Ectodermal cell (in vitro differentiated cells): Measurements from ENCODE around the gene IRAK1BP1.
"Not testable (repeated sequence)": the region's sequence is repeated elsewhere in the genome, so short reads cannot be mapped to it uniquely, and the experiment has no call there.

Experiments used
- H3K27ac ChIP-seq: 2 replicates; pipeline ENCODE4 v1.7.0; 2013; ENCODE audit warnings: mild to moderate bottlenecking, low read depth, low read length; ENCODE audit not compliant: insufficient read depth, poor library complexity, severe bottlenecking
- H3K27me3 ChIP-seq: 2 replicates; pipeline ENCODE4 v1.7.0; 2013; ENCODE audit warnings: mild to moderate bottlenecking, low read length; ENCODE audit not compliant: insufficient read depth, control insufficient read depth, poor library complexity, severe bottlenecking
- H3K36me3 ChIP-seq: one replicate; pipeline ENCODE4 v1.7.0; 2013; ENCODE audit warnings: low read length; ENCODE audit not compliant: control insufficient read depth, insufficient read depth
- H3K4me1 ChIP-seq: one replicate; pipeline ENCODE4 v1.7.0; 2013; ENCODE audit warnings: low read length; ENCODE audit not compliant: control insufficient read depth, insufficient read depth
- H3K4me3 ChIP-seq: 2 replicates; pipeline ENCODE4 v1.7.0; 2013; ENCODE audit warnings: low read depth, low read length, control low read depth; ENCODE audit not compliant: insufficient read depth
- H3K9me3 ChIP-seq: 2 replicates; pipeline ENCODE4 v1.7.0; 2013; ENCODE audit warnings: mild to moderate bottlenecking, low read length, moderate library complexity; ENCODE audit not compliant: control insufficient read depth
- WGBS, 2 experiments: methylation state at CpG; one replicate each; pipeline ENCODE4 v1.1.7; 2013; ENCODE audit warnings: missing lambda C conversion rate in 2 of 2; 5-methylcytosine and 5-hydroxymethylcytosine counted together

IRAK1BP1 gene

DNA sequence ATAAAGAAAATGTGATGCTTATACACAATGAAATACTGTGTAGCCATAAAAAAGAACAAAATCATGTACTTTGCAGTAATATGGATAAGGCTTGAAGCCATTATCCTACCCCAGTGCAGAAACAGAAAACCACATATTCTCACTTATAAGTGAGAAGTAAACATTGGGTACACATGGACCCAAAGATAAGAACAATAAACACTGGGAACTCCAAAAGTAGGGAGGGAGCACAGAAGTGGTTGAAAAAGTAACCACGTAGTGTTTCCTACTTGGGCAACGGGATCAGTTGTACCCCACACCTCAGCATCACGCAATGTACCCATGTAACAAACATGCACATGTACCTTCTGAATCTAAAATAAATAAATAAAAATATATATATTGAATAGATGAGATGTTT, 8.2 kb downstream of the IRAK1BP1 start:
- Histone ChIP-seq H3K9me3 (peaks cover 2% of the 10 kb centered on the region), H3K36me3 (peaks cover 24% of the 10 kb centered on the region)
- WGBS, 2 experiments, result 86 to 87% methylated on average over 1 to 3 of the region's 3 CpGs

DNA sequence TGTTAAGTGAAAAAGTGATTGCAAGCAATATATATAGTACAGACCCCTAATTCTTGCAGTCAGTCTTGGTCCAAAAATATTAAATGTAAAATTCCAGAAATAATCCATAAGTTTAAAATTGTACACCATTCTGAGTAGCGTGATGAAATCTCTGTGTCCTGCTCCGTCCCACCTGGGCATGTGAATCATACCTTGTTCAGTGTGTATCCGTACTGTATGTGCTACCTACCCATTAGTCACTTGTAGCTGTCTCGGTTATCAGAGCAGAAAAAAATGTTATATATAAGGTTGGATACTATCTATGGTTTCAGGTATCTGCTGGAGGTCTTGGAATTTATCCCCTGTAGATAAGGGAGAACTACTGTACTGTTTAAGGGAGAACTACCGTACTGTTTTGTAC, 16.3 kb downstream of the IRAK1BP1 start:
- 94 to 99% methylated on average over 4 to 5 of the region's 5 CpGs for WGBS, 2 experiments
- H3K36me3 ChIP-seq, result no peaks in the 10 kb centered on the region

More for the DNA sequence above, 8.2 kb downstream of the IRAK1BP1 start:
- Histone ChIP-seq H3K27me3 (no peaks in the 10 kb centered on the region), H3K4me3 (no peak overlapping the region), H3K27ac (no peak overlapping the region), H3K4me1 (no peaks in the 10 kb centered on the region)

DNA sequence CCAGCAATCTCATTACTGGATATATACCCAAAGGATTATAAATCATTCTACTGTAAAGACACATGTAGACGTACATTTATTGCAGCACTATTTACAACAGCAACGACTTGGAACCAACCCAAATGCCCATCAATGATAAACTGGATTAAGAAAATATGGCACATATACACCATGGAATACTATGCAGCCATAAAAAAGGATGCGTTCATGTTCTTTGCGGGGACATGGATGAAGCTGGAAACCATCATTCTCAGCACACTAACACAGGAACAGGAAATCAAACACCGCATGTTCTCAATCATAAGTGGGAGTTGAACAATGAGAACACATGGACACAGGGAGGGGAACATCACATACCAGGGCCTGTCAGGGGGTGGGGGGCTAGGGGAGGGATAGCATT, 22.6 kb downstream of the IRAK1BP1 start:
- H3K4me1 ChIP-seq, H3K27ac ChIP-seq, H3K36me3 ChIP-seq, H3K27me3 ChIP-seq, H3K4me3 ChIP-seq, H3K9me3 ChIP-seq: not testable (repeated sequence)
- 89 to 97% methylated on average over 5 of the region's 5 CpGs for WGBS, 2 experiments

More for the DNA sequence above, 16.3 kb downstream of the IRAK1BP1 start:
- H3K4me3 ChIP-seq, result no peak overlapping the region
- no peaks in the 10 kb centered on the region for H3K9me3 ChIP-seq
- H3K27ac ChIP-seq, result no peak overlapping the region
- no peaks in the 10 kb centered on the region for H3K4me1 ChIP-seq
- no peaks in the 10 kb centered on the region for H3K27me3 ChIP-seq

DNA sequence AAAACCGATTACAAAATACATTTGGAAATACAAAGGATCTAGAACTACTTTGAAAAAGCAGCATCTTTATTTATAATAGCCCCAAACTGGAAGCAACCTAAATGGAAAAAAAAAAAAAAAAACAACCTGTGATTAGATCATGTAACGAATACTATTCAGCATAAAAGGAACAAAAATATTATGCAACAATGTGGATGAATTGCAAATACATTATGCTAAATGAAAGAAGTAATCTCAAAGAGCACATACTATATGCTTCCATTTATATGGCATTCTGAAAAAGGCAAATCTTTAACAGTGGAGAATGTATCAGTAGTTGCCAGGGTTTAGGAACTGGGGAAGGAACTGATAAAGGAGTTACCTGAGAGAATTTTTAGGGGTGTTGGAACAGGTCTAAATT, 28.9 kb downstream of the IRAK1BP1 start:
- no peak overlapping the region for H3K4me3 ChIP-seq
- H3K27ac ChIP-seq, result no peak overlapping the region
- no peaks in the 10 kb centered on the region for H3K9me3 ChIP-seq
- 92% methylated on average over 1 of the region's 2 CpGs for WGBS, 2 experiments
- no peaks in the 10 kb centered on the region for H3K4me1 ChIP-seq
- H3K27me3 ChIP-seq, result no peaks in the 10 kb centered on the region
- H3K36me3 ChIP-seq, result no peaks in the 10 kb centered on the region

DNA sequence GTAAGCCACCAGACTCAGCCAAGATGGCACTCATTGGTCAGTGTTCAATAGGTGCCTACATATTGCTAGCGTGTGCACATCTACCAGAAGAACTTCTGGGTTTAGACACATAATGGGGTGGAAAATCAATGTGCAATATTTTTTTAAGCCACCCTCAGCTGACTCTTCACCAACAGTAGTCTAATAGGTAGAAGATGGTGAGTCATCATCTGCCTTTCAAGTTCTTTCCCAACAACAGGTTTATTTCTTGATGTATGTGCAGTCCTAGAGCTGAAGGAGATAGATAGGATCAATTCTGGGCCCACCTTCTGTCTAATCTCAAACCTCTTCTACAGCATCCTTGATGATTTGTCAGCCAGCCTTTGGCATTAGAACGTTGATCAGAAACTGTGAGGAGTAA, 41.3 kb downstream of the IRAK1BP1 start:
- no peaks in the 10 kb centered on the region for H3K4me1 ChIP-seq
- no peaks in the 10 kb centered on the region for H3K9me3 ChIP-seq
- peaks cover 26% of the 10 kb centered on the region for H3K27me3 ChIP-seq
- H3K4me3 ChIP-seq, result no peak overlapping the region
- H3K36me3 ChIP-seq, result no peaks in the 10 kb centered on the region
- H3K27ac ChIP-seq, result no peak overlapping the region
- 92 to 100% methylated on average over 2 of the region's 2 CpGs for WGBS, 2 experiments

DNA sequence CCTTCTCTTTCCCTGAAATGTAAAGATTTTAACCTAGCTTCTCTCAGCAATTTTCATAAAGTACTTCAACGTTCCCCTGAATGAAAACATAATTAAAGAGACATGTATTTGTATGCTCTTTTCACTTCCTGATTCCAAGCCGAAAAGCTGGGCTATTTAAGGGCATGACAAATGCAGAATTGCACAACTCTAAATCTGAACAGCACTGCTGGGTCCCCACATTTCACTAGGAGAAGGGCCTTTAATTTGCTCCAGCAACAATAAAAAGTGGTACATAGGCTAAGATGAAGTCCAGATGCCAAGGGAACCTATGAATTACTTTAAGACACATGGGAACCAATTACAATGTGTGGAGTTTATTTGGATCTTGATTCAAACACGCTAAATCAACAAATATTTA, 42.0 kb downstream of the IRAK1BP1 start:
- H3K4me3 ChIP-seq, result no peak overlapping the region
- H3K27me3 ChIP-seq, result peaks cover 26% of the 10 kb centered on the region
- no peaks in the 10 kb centered on the region for H3K36me3 ChIP-seq
- no peaks in the 10 kb centered on the region for H3K9me3 ChIP-seq
- H3K4me1 ChIP-seq, result no peaks in the 10 kb centered on the region
- 92 to 98% methylated on average over 2 to 3 of the region's 3 CpGs for WGBS, 2 experiments
- H3K27ac ChIP-seq, result no peak overlapping the region

DNA sequence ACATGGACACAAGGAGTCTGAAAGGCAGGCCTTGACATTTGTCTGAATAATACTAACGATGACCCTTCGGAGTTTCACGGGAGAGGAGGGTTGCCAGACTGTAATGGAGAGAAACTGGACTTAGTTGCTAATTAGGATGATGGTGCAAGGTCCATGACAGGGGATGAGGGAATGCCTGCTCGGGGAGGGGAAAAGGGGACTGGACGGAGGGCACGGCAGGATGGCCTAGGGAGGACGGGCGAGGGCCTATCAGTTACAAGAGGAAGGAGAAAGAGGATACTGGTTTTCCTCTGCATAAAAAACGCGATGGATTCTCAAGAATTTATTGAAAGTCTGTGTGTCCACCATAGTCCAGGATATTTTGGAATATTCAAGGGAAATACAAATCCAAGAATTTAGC, 42.7 kb downstream of the IRAK1BP1 start:
- Histone ChIP-seq H3K36me3 (no peaks in the 10 kb centered on the region), H3K4me3 (peak overlapping the region; percentile 44), H3K27ac (no peak overlapping the region), H3K4me1 (no peaks in the 10 kb centered on the region), H3K9me3 (no peaks in the 10 kb centered on the region), H3K27me3 (peaks cover 26% of the 10 kb centered on the region)
- WGBS, 2 experiments, result 89 to 90% methylated on average over 10 of the region's 10 CpGs

DNA sequence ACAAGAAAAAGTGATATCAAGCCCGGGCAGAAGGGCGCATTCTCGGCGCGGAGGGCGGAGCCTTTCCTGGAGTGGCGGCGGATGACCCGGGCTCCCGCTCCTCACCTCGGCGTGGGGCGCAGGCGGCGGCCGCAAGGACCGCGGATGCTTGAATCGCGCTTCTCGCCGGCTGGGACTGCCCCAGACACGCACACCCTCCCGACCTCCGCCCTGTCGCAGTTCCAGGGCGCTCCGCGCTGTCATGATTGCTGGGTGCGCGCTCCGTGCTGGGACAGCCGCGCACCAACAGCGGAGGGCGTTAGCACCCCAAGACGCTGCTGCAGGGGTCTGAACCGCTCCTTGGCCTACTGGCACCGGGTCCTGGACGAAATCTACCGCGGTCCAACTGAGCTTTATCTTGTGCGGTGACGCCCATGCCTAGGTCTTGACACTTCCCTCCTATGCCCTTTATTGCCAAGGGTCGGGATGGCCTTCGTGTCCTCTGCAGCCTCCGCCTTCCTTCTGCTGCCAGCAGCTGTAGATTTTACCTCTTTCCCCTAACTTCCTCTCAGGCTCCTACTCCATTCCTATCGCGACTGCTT, 43.3 kb downstream of the IRAK1BP1 start:
- peak overlapping the region; percentile 44 for H3K4me3 ChIP-seq

DNA sequence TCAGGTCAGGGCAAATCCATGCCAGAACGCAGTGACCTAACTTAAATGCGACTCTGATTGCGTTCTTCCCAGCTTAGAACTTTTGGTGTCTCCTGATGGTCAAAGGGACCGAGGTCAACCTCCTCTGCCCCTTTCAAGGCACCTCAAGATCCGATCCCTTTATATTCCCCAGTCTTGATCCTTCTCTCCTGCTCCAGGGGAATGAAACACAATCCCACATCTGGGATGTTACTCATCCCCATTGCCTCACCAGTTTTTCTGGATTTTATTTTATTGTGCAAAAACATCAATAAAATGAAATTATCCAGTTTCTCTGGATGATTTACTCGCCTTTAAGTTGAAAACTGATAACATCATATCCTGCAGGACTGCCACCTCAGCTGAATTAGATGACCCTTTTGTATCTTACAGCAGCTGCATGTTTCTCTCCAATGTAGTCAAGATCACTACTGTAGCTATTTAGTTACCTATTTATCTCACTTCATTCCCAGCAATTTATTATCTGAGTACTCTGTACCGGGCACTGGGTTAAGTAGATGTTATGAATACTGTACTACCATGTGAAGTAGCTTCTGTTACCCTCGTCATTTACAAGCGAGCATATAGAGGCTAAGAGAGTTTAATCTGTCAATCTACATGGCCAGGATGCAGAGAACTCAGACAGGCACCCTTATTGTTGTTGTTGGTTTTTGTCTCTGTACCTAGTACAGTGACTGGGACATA, 44.0 kb downstream of the IRAK1BP1 start:
- Histone ChIP-seq H3K9me3 (no peaks in the 10 kb centered on the region), H3K27ac (no peak overlapping the region), H3K27me3 (peaks cover 26% of the 10 kb centered on the region), H3K4me1 (no peaks in the 10 kb centered on the region), H3K4me3 (no peak overlapping the region), H3K36me3 (no peaks in the 10 kb centered on the region)
- WGBS, 2 experiments, result 81 to 87% methylated on average over 9 of the region's 9 CpGs

More for the DNA sequence above, 43.3 kb downstream of the IRAK1BP1 start:
- H3K9me3 ChIP-seq, result no peaks in the 10 kb centered on the region
- H3K36me3 ChIP-seq, result no peaks in the 10 kb centered on the region
- no peak overlapping the region for H3K27ac ChIP-seq
- no peaks in the 10 kb centered on the region for H3K4me1 ChIP-seq
- peaks cover 26% of the 10 kb centered on the region for H3K27me3 ChIP-seq
- 6 to 7% methylated on average over 49 of the region's 49 CpGs for WGBS, 2 experiments

DNA sequence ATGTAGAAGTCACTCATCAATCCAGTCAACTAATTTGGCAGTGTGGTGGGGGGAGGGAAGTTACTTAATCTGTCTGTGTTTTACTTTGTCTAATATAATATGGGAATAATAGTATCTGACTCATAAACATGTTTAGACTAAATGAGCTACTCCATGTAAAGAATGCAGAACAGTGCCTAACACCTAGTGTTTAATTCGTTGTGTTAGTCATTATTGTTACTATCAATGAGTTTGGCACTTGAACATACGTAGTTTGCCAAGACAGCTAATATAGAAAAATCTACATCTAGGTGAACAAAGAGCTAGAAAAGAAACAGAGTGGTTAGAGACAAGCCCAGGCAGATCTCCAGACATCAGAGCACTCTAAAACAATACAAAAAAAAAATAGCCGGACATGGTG, 49.1 kb downstream of the IRAK1BP1 start:
- 92 to 93% methylated on average over 3 of the region's 3 CpGs for WGBS, 2 experiments
- H3K9me3 ChIP-seq, result no peaks in the 10 kb centered on the region
- no peaks in the 10 kb centered on the region for H3K36me3 ChIP-seq
- H3K27ac ChIP-seq, result no peak overlapping the region
- no peaks in the 10 kb centered on the region for H3K4me1 ChIP-seq
- peaks cover 10% of the 10 kb centered on the region for H3K27me3 ChIP-seq
- no peak overlapping the region for H3K4me3 ChIP-seq
